Bronchial epithelial cell (primary cell): ENCODE measurements around the gene PAX2. TPM values are rescaled to one million over a fixed set of nuclear protein-coding genes. Genes with fewer than 3 reads are reported as not detected.

Experiments
- DNase-seq: peaks from one replicate; pipeline ENCODE4 v3.0.0-alpha.2; 2010; ENCODE audit warnings: low read depth
- FAIRE-seq: peaks from 2 replicates; lab custom pipeline; 2011; peaks lifted over from hg19 to GRCh38; lab: Jason Lieb, UNC
- H3K27me3 ChIP-seq: 2 replicates; pipeline ENCODE4 v1.5.1; 2011; ENCODE audit warnings: low read length; ENCODE audit not compliant: control insufficient read depth, insufficient read depth
- H3K36me3 ChIP-seq: 2 replicates; pipeline ENCODE4 v1.5.1; 2011; ENCODE audit warnings: low read length; ENCODE audit not compliant: control insufficient read depth, insufficient read depth
- H3K4me3 ChIP-seq: 2 replicates; pipeline ENCODE4 v1.5.1; 2011; ENCODE audit warnings: mild to moderate bottlenecking, low read depth, low read length, control low read depth
- total RNA-seq: library from RNA; depleted of rRNA; stranded (reverse); fragments of >200 nt; gene quantifications from 2 replicates; pipeline ENCODE4 v1.2.1, GENCODE V29; 2014
- TF ChIP-seq, protein P1 (sequence below): IDR thresholded peaks from 2 replicates; pipeline ENCODE4 v1.5.1; 2011; ENCODE audit warnings: mild to moderate bottlenecking, moderate library complexity, low read length, control low read depth, inconsistent platforms; ENCODE audit not compliant: insufficient read depth, severe bottlenecking

PAX2 gene
- total RNA-seq, 1 donor from 2014 or later, result not detected

DNA sequence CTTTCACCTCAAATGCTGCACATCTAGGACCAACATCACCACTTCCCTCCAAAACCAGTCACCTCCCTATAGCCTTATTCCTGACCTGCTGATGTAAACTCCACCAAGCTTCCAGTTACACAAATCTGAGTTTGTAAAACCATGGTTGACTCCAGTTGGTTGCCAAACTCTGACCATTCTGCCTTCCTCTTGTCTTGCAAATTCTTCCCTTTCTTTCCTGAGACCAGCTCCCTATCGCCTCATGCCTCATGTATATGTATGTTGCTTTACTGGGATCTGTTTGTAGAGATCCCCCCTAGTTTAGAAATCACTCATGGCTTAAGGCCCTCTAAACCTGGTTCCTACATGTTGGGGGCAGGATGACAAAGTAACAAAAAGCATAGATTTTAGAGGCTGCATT, 31.3 kb downstream of the PAX2 start:
- no peaks in the 10 kb centered on the region for H3K36me3 ChIP-seq
- TF ChIP-seq, protein P1, sequence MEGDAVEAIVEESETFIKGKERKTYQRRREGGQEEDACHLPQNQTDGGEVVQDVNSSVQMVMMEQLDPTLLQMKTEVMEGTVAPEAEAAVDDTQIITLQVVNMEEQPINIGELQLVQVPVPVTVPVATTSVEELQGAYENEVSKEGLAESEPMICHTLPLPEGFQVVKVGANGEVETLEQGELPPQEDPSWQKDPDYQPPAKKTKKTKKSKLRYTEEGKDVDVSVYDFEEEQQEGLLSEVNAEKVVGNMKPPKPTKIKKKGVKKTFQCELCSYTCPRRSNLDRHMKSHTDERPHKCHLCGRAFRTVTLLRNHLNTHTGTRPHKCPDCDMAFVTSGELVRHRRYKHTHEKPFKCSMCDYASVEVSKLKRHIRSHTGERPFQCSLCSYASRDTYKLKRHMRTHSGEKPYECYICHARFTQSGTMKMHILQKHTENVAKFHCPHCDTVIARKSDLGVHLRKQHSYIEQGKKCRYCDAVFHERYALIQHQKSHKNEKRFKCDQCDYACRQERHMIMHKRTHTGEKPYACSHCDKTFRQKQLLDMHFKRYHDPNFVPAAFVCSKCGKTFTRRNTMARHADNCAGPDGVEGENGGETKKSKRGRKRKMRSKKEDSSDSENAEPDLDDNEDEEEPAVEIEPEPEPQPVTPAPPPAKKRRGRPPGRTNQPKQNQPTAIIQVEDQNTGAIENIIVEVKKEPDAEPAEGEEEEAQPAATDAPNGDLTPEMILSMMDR, result no peak
- H3K27me3 ChIP-seq, result peaks cover 1% of the 10 kb centered on the region
- DNase-seq (no peak), FAIRE-seq (no peak)
- no peak overlapping the region for H3K4me3 ChIP-seq

DNA sequence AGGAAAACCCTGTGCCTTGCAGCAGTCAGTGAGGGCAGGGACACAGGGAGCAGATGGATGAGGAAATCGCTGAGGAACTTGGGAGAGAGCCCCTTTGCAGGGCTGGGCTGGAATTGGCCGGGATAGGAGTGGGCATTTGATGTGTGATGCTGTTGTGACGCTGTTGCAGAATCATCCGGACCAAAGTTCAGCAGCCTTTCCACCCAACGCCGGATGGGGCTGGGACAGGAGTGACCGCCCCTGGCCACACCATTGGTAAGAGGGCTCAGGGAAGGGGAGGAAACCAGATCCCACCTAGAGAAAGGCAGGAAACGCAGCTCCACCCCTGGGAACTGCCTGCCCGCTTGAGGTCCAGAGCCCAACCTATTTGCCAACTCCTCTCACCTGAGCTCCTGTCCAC, 33.9 kb downstream of the PAX2 start:
- Histone ChIP-seq H3K4me3 (no peak overlapping the region), H3K36me3 (no peaks in the 10 kb centered on the region), H3K27me3 (peaks cover 1% of the 10 kb centered on the region)
- TF ChIP-seq, protein P1, result no peak
- DNase-seq (no peak), FAIRE-seq (no peak)

DNA sequence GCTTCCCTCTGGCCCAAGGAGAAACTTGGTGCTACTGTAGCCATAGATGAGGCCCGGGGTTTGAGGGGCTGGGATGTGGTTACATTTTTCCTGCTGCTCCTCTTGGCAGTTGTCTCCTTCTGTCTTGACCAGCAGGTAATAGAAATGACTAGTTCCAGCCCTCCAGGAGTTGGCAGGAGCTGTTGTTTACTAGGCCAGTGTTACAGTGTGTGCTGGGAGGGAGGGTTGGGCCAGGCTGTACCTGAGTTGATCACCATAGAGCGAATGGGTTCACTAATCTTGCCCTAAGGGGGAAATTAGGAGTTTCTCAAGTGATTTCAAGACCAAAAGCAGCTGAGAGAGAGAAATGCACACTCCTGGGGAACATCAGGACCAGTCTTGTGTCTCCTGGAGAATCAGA, 34.9 kb downstream of the PAX2 start:
- DNase-seq (no peak), FAIRE-seq (no peak)
- H3K36me3 ChIP-seq, result no peaks in the 10 kb centered on the region
- TF ChIP-seq, protein P1, result no peak
- no peak overlapping the region for H3K4me3 ChIP-seq
- peaks cover 1% of the 10 kb centered on the region for H3K27me3 ChIP-seq

DNA sequence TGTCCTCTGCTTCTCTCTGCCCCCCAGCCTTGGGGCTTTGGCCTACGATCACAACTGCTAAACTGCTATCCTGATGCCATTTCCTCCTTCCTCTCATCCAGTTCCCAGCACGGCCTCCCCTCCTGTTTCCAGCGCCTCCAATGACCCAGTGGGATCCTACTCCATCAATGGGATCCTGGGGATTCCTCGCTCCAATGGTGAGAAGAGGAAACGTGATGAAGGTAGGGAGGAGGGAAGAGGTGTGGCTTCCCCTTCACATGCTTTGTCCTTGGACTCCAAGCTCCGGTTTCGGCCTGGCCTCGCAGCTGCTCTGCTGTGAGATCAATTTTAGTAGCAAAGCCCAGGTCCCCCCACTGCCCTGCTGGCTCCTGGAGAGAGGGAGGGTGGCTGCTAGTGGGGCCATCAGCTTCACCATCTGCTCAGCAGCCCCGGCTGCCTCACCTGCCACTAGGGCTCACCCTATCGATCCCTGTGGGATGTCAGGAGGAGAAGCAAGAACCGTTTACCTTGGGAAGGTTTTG, 35.8 kb downstream of the PAX2 start:
- no peak for DNase-seq
- Histone ChIP-seq H3K27me3 (peaks cover 1% of the 10 kb centered on the region), H3K36me3 (no peaks in the 10 kb centered on the region), H3K4me3 (no peak overlapping the region)
- FAIRE-seq, result no peak
- TF ChIP-seq, protein P1, result no peak

DNA sequence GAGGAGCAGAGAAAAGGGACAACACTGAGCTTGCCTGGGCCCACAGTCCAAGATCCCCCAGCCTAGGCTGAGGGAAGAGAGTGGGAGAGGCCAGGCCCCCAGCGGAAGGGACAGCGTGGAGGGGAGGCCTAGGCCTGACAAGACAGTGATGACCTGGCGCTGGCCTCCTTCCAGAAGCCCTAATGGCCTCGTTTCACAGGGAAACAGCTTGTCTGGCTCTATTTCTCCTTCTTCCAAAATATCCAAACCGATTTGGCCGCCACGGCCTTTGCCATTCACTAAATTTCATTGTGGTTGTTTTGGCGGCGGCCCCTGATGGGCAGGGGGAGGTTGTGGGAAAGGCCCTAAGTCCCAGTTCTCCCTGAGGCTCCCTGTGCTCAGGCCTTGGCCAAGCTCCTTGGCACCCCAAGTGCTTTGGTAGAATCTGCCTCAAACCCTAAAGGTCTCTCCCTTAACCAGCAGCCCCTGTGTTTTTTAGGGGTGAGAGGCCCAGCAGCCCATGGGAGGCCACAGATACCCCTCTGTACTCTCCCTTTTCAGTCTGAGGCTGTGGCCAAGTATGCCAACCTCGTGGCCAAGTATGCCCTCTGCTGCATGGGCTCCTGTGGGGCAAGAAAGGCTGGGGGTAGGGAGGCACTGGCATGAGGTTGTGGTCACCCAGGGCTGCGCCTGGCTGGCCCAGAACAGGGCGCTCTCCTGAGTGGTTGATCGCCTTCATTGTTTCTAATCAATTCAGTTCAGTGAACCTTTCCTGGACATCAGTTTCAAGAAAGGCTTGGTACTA, 37.3 kb downstream of the PAX2 start:
- no peak for FAIRE-seq
- H3K4me3 ChIP-seq, result no peak overlapping the region
- TF ChIP-seq, protein P1, result no peak
- no peak for DNase-seq
- no peaks in the 10 kb centered on the region for H3K36me3 ChIP-seq
- H3K27me3 ChIP-seq, result peaks cover 4% of the 10 kb centered on the region
